ENCODE data around the gene HPS4.

Gene HPS4

GRCh38 chr22:26428515-26429457, 54.8 kb downstream of the HPS4 start, which contains the start of gene ASPHD2:
Gene ASPHD2 (plus strand): TSS chr22:26429260. CDS start chr22:26433616, 4,356 bp downstream.
- DNase-seq (ENCODE audit: low read depth): peak; percentile 73
- peak within 1 kb of the TSS; percentile 71 for H3K4me3 ChIP-seq (ENCODE audit: low read depth, low read length)
- TF ChIP-seq CTCF (IDR thresholded peaks at IDR 0.05; ENCODE audit: low read depth, low read length) (no peak), POLR2A (IDR thresholded peaks at IDR 0.05; ENCODE audit: extremely low read depth, insufficient read length) (peak; percentile 32), MYC (IDR thresholded peaks at IDR 0.05; ENCODE audit: low read depth, low read length) (0 out of 2 replicates have a peak, but pooled peaks have one; percentile 9), MAX (IDR thresholded peaks at IDR 0.05; ENCODE audit: low read depth, low read length) (no peak)

GRCh38 chr22:26426924-26427323, 56.7 kb downstream of the HPS4 start:
- no peak for TF ChIP-seq MAX (IDR thresholded peaks at IDR 0.05; ENCODE audit: low read depth, low read length)
- TF ChIP-seq MYC (IDR thresholded peaks at IDR 0.05; ENCODE audit: low read depth, low read length): no peak
- TF ChIP-seq CTCF (IDR thresholded peaks at IDR 0.05; ENCODE audit: low read depth, low read length): no peak
- TF ChIP-seq POLR2A (IDR thresholded peaks at IDR 0.05; ENCODE audit: extremely low read depth, insufficient read length): no peak
- no peak for DNase-seq (ENCODE audit: low read depth)
- H3K4me3 ChIP-seq (ENCODE audit: low read depth, low read length): no peak overlapping the region

DNA sequence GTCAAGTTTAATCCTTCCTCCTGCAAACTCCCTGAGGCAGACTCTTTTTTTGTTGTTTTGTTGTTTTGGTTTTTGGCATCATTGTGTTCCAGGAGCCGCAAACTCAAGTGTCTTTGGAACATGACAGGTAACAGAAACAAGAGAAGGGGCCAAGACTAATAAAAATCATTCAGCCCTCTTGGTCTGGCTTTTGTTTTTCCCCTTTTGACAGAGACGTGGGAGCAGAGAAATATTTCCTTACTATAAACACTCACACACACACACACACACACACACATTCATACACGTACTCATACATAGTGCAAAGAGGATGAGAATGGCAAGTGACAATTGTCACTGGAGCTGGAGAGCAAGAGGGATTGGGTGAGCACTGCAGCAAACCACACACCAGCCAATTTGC, 65.0 kb downstream of the HPS4 start:
- no peak for DNase-seq (ENCODE audit: low read depth)
- TF ChIP-seq POLR2A (IDR thresholded peaks at IDR 0.05; ENCODE audit: extremely low read depth, insufficient read length): no peak
- TF ChIP-seq CTCF (IDR thresholded peaks at IDR 0.05; ENCODE audit: low read depth, low read length): no peak
- no peak for TF ChIP-seq MYC (IDR thresholded peaks at IDR 0.05; ENCODE audit: low read depth, low read length)
- TF ChIP-seq MAX (IDR thresholded peaks at IDR 0.05; ENCODE audit: low read depth, low read length): no peak
- no peak overlapping the region for H3K4me3 ChIP-seq (ENCODE audit: low read depth, low read length)

- H3K4me3 ChIP-seq (ENCODE audit: low read depth, low read length): no peak overlapping the region
- DNase-seq (ENCODE audit: low read depth): no peak
- no peak for TF ChIP-seq MYC (IDR thresholded peaks at IDR 0.05; ENCODE audit: low read depth, low read length)
- TF ChIP-seq CTCF (IDR thresholded peaks at IDR 0.05; ENCODE audit: low read depth, low read length): no peak
- TF ChIP-seq MAX (IDR thresholded peaks at IDR 0.05; ENCODE audit: low read depth, low read length): no peak
- no peak for TF ChIP-seq POLR2A (IDR thresholded peaks at IDR 0.05; ENCODE audit: extremely low read depth, insufficient read length)
Measured at GRCh38 chr22:26417406-26417805, 66.2 kb downstream of the HPS4 start.

GRCh38 chr22:26416670-26417276, 66.8 kb downstream of the HPS4 start:
- DNase-seq (ENCODE audit: low read depth): no peak
- H3K4me3 ChIP-seq (ENCODE audit: low read depth, low read length): no peak overlapping the region
- TF ChIP-seq POLR2A (IDR thresholded peaks at IDR 0.05; ENCODE audit: extremely low read depth, insufficient read length) (no peak), MYC (IDR thresholded peaks at IDR 0.05; ENCODE audit: low read depth, low read length) (no peak), MAX (IDR thresholded peaks at IDR 0.05; ENCODE audit: low read depth, low read length) (no peak), CTCF (IDR thresholded peaks at IDR 0.05; ENCODE audit: low read depth, low read length) (no peak)

Measured in NB4 (cell line).